HCT116 (cell line): ENCODE data around the gene PDE6A. TPM values are rescaled to one million over a fixed set of nuclear protein-coding genes. Genes with fewer than 3 reads are reported as not detected.
A peak's percentile ranks its signal among the peaks of the same experiment; 100 is the strongest.

ENCODE experiments used
- ATAC-seq: fragments of 200-7000 bp; cut with Tn5 transposase; 2 replicates; pipeline ENCODE4 v1.9.1; 2020; ENCODE audit warnings: mild to moderate bottlenecking, moderate library complexity
- BruUV-seq: library from RNA; stranded (reverse); fragments of 400-500 nt; replicated peaks from 2 replicates; lab custom pipeline; 2021; lab: Mats Ljungman, UMichigan
- CTCF ChIA-PET: fragments of 300-600 bp; sonication (Branson Sonifier 250); formaldehyde crosslinking; loops from one replicate; lab custom pipeline; 2021; ENCODE audit warnings: antibody characterized with exemption; lab: Charles Lee
- POLR2A ChIA-PET: fragments of 300-600, 350-600 bp; sonication (Branson Sonifier 250); formaldehyde crosslinking; loops from one replicate; lab custom pipeline; 2021; ENCODE audit warnings: antibody characterized with exemption; lab: Charles Lee
- RAD21 ChIA-PET, 2 experiments: fragments of 300-600 bp; sonication (Branson Sonifier 250); formaldehyde crosslinking; loops; one replicate each; lab custom pipeline; 2023; ENCODE audit warnings: low total read pairs in 2 of 2; ENCODE audit not compliant: uncharacterized antibody in 2 of 2, unreplicated experiment in 2 of 2, low non-redundant PET in 1 of 2; lab: Charles Lee
- DNase-seq: peaks from one replicate; pipeline ENCODE4 v3.0.0-alpha.2; 2010; ENCODE audit warnings: low read depth, low spot score
- H2AFZ ChIP-seq: fragments of 200-600 bp; shearing (Covaris generic), sonication (generic); 2 replicates; pipeline ENCODE4 v1.6.1; 2017; ENCODE audit warnings: low read depth, mixed run types, mixed read lengths, antibody characterized with exemption, low read length; ENCODE audit not compliant: poor library complexity, severe bottlenecking
- H3K27ac ChIP-seq: 2 replicates; pipeline ENCODE4 v1.5.1; 2012; ENCODE audit warnings: low read depth, low read length
- H3K27me3 ChIP-seq: fragments of 200-600 bp; sonication (generic); 2 replicates; pipeline ENCODE4 v1.6.1; 2016; ENCODE audit warnings: mixed run types, low read length, mixed read lengths; ENCODE audit not compliant: insufficient read depth
- H3K36me3 ChIP-seq, 2 experiments: fragments of 200-500 bp in 1 of 2; fragments of 200-600 bp in 1 of 2; sonication (Bioruptor generic) in 1 of 2; sonication (generic) in 1 of 2; 2 replicates each; pipeline versions ENCODE4 v1.5.1 to v1.6.1; 2014 to 2016; ENCODE audit warnings: low read length in 2 of 2, inconsistent platforms in 1 of 2, mixed read lengths in 1 of 2, mixed run types in 1 of 2; ENCODE audit not compliant: insufficient read depth in 2 of 2, control insufficient read depth in 1 of 2
- H3K4me1 ChIP-seq, 2 experiments: fragments of 200-600 bp in 1 of 2; sonication (generic) in 1 of 2; 2 replicates each; pipeline versions ENCODE4 v1.5.1 to v1.6.1; 2012 to 2017; ENCODE audit warnings: low read length in 2 of 2, inconsistent platforms in 1 of 2, mild to moderate bottlenecking in 1 of 2, mixed read lengths in 1 of 2, mixed run types in 1 of 2, moderate library complexity in 1 of 2; ENCODE audit not compliant: insufficient read depth in 2 of 2, control insufficient read depth in 1 of 2
- H3K4me2 ChIP-seq: fragments of 200-600 bp; sonication (generic); 2 replicates; pipeline ENCODE4 v1.6.1; 2017; ENCODE audit warnings: mixed run types, low read length, mixed read lengths
- H3K4me3 ChIP-seq, 2 experiments: fragments of 200-600 bp in 1 of 2; sonication (generic) in 1 of 2; replicated peaks in 1 of 2; 2 replicates each; pipeline ENCODE4 v1.5.1; 2011 to 2016; ENCODE audit warnings: low read length in 2 of 2, control low read depth in 1 of 2, low read depth in 1 of 2, mild to moderate bottlenecking in 1 of 2, mixed read lengths in 1 of 2, mixed run types in 1 of 2
- H3K79me2 ChIP-seq: fragments of 200-600 bp; sonication (generic); 2 replicates; pipeline ENCODE4 v1.6.1; 2017; ENCODE audit warnings: mild to moderate bottlenecking, mixed run types, low read length, moderate library complexity, mixed read lengths; ENCODE audit not compliant: insufficient read depth
- H3K9ac ChIP-seq: fragments of 200-600 bp; sonication (generic); 2 replicates; pipeline ENCODE4 v1.6.1; 2016; ENCODE audit warnings: low read length, mixed read lengths
- H3K9me2 ChIP-seq: fragments of 200-600 bp; sonication (generic), shearing (Covaris generic); 2 replicates; pipeline ENCODE4 v1.6.1; 2017; ENCODE audit warnings: mixed run types, mild to moderate bottlenecking, moderate library complexity; ENCODE audit not compliant: insufficient read depth
- H3K9me3 ChIP-seq, 2 experiments: fragments of 200-500 bp in 1 of 2; fragments of 200-600 bp in 1 of 2; sonication (Bioruptor generic) in 1 of 2; sonication (generic) in 1 of 2; 2 replicates each; pipeline ENCODE4 v1.6.1; 2014 to 2017; ENCODE audit warnings: low read length in 2 of 2, mixed read lengths in 2 of 2, inconsistent platforms in 1 of 2, low read depth in 1 of 2, mild to moderate bottlenecking in 1 of 2, mixed run types in 1 of 2, moderate library complexity in 1 of 2; ENCODE audit not compliant: control insufficient read depth in 1 of 2, insufficient read depth in 1 of 2
- H4K20me1 ChIP-seq: fragments of 200-600 bp; sonication (generic), shearing (Covaris generic); 2 replicates; pipeline ENCODE4 v1.6.1; 2017; ENCODE audit warnings: mixed run types, mild to moderate bottlenecking, moderate library complexity; ENCODE audit not compliant: insufficient read depth
- ATF3 ChIP-seq: IDR thresholded peaks from 2 replicates; pipeline ENCODE4 v1.6.1; 2012
- CTCF ChIP-seq, 3 experiments: fragments of 200-600 bp in 1 of 3; sonication (generic) in 1 of 3; IDR thresholded peaks in 2 of 3; conservative IDR thresholded peaks in 1 of 3; 2 replicates each; pipeline ENCODE4 v1.5.1; 2012 to 2017; ENCODE audit warnings: low read depth in 2 of 3, low read length in 2 of 3, antibody characterized with exemption in 1 of 3, borderline replicate concordance in 1 of 3, control low read depth in 1 of 3, mild to moderate bottlenecking in 1 of 3, mixed read lengths in 1 of 3, mixed run types in 1 of 3, moderate library complexity in 1 of 3; ENCODE audit not compliant: insufficient read depth in 1 of 3
- FOSL1 ChIP-seq: IDR thresholded peaks from 2 replicates; pipeline ENCODE4 v1.6.1; 2012; ENCODE audit warnings: low read depth
- RAD21 ChIP-seq: IDR thresholded peaks from 2 replicates; pipeline ENCODE4 v1.6.1; 2012; ENCODE audit warnings: low read depth, mild to moderate bottlenecking
- intact Hi-C: fragments of 100-400 bp; cut with micrococcal nuclease; formaldehyde crosslinking; loops from 2 replicates; pipeline ENCODE4 v1.10.0; 2022
- total RNA-seq: library from RNA; stranded (reverse); gene quantifications from one replicate; pipeline ENCODE4 v1.2.1, GENCODE V29; 2021; ENCODE audit not compliant: unreplicated experiment

Gene PDE6A
- total RNA-seq, 1 experiment from 2014 or later: not detected

- CTCF ChIA-PET: interaction anchor here (1.9 kb wide), 1 partner anchor 18 kb away, joined by 3 read pairs; no protein-coding TSS in a partner anchor
- Histone ChIP-seq H3K27ac (no peak overlapping the region), H3K27me3 (peaks cover 10% of the 10 kb centered on the region; the same call in 1 of the 2 replicates), H3K4me2 (no peak overlapping the region), H4K20me1 (no peaks in the 10 kb centered on the region), H3K4me3 (no peak overlapping the region), H3K9ac (no peak overlapping the region), H3K9me3 (no peaks in the 10 kb centered on the region), H3K9me2 (no peaks in the 10 kb centered on the region), H3K36me3 (no peaks in the 10 kb centered on the region), H3K79me2 (no peaks in the 10 kb centered on the region), H2AFZ (no peak overlapping the region), H3K4me1 (peaks cover 0 to 5% of the 10 kb centered on the region in 2 experiments; a peak in 1 of 4 replicates)
- BruUV-seq: no TSS peak
- DNase-seq (no peak), ATAC-seq (peak; percentile 71)
- RAD21 ChIA-PET: no interaction called here
- intact Hi-C loops: loop anchor here (5.0 kb wide), 1 partner anchor 528 kb away; no protein-coding TSS in a partner anchor
- TF ChIP-seq CTCF (IDR thresholded peaks at IDR 0.05 in 2 of 3, conservative IDR thresholded peaks at IDR 0.05 in 1 of 3; ENCODE audit: borderline replicate concordance in 1 of 3, insufficient read depth in 1 of 3, low read depth in 2 of 3, low read length in 2 of 3) (peak in 1 of 3 experiments; percentile 23; a peak in 1 of 6 replicates), ATF3 (no peak)
- POLR2A ChIA-PET: no interaction called here
Measured at GRCh38 chr5:149904293-149904886, 40.2 kb downstream of the PDE6A start.

GRCh38 chr5:149903404-149903803 lies 41.2 kb downstream of the PDE6A start:
- peaks cover 10% of the 10 kb centered on the region; the same call in 1 of the 2 replicates for H3K27me3 ChIP-seq
- H3K36me3 ChIP-seq: no peaks in the 10 kb centered on the region
- no peak overlapping the region for H3K27ac ChIP-seq
- H3K4me2 ChIP-seq: no peak overlapping the region
- H3K9ac ChIP-seq: no peak overlapping the region
- TF ChIP-seq RAD21 (no peak), FOSL1 (no peak), CTCF (IDR thresholded peaks at IDR 0.05 in 2 of 3, conservative IDR thresholded peaks at IDR 0.05 in 1 of 3; ENCODE audit: borderline replicate concordance in 1 of 3, insufficient read depth in 1 of 3, low read depth in 2 of 3, low read length in 2 of 3) (no peak)
- BruUV-seq: no TSS peak
- H3K4me1 ChIP-seq: peaks cover 0 to 5% of the 10 kb centered on the region in 2 experiments; a peak in 1 of 4 replicates
- H3K9me2 ChIP-seq: no peaks in the 10 kb centered on the region
- H3K4me3 ChIP-seq: no peak overlapping the region
- no peak overlapping the region for H2AFZ ChIP-seq
- ChIA-PET RAD21 (no interaction called here), POLR2A (no interaction called here), CTCF (interaction anchor here (1.9 kb wide), 1 partner anchor 19 kb away, joined by 3 read pairs; no protein-coding TSS in a partner anchor)
- intact Hi-C loops: loop anchor here (5.0 kb wide), 1 partner anchor 529 kb away; no protein-coding TSS in a partner anchor
- H4K20me1 ChIP-seq: no peaks in the 10 kb centered on the region
- H3K79me2 ChIP-seq: no peaks in the 10 kb centered on the region
- DNase-seq (no peak), ATAC-seq (no peak)
- no peaks in the 10 kb centered on the region for H3K9me3 ChIP-seq
